ENCODE data around the gene ESYT1.

ESYT1 gene

DNA sequence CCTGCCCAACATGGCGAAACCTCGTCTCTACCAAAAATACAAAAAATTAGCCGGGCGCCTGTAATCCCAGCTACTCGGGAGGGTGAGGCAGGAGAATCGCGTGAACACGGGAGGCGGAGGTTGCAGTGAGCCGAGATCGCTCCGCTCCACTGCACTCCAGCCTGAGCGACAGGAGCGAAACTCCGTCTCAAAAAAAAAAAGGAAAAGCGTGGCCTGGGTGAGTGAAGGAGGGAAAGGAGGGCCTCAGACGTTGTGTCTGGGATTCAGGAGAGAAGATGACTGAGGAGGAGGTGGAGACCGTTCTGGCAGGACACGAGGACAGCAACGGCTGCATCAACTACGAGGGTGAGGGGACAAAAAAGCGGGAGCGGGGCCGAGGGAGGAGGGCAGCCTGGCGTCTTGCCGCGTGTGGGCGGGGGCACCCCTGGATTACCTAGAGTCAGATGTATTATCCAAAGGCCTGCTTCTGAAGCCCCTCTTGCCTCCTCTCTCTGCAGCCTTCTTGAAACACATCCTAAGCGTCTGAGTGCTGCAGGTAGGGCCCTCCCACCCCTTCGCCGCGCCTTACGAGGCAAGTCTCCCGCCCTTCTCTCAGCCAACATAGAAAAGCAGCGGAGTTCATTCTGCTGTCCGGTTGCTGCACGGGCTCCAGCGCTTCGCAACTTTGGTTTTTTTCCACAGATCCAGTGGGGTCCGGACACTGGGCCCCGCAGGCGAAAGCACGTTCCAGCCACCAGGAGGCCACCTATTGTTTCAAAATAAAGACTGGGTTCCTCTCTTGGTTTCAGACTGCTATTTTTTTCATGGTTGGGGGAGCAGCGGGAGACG, 29.3 kb downstream of the ESYT1 start:
- peak; percentile 96 for DNase-seq

GRCh38 chr12:56158029-56158925, 30.2 kb downstream of the ESYT1 start, which contains the start of gene MYL6:
MYL6 (plus strand) TSS chr12:56158359; CDS start chr12:56158402, 43 bp downstream.
- peak; percentile 99 for DNase-seq

- DNase-seq = peak; percentile 62
Measured at GRCh38 chr12:56158926-56159461, 30.9 kb downstream of the ESYT1 start.

- no peak for DNase-seq
Measured at GRCh38 chr12:56159482-56160192, 31.6 kb downstream of the ESYT1 start.

DNA sequence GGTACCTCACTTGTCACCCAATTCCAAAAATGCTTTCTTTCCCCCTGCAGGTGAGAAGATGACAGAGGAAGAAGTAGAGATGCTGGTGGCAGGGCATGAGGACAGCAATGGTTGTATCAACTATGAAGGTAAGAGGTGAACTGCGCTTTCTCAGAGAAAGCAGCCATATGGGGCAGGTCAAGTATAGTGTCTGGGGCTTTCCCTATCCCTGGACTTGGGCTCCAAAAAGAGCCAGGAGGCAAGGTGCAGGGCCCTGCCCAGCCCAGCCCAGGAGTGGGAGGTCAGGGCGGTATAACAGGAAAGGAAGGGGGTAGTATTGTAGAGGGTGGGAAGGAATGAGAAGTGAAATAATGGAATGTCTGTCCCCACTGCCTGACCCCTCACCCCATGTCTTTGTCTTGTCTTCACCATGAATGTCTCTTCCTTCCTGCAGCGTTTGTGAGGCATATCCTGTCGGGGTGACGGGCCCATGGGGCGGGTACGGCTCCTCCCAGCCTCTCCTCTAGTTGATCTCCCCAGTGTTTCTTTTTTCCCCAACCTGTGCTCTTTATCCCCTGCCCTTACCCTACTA, 32.2 kb downstream of the ESYT1 start:
- no peak for DNase-seq

DNA sequence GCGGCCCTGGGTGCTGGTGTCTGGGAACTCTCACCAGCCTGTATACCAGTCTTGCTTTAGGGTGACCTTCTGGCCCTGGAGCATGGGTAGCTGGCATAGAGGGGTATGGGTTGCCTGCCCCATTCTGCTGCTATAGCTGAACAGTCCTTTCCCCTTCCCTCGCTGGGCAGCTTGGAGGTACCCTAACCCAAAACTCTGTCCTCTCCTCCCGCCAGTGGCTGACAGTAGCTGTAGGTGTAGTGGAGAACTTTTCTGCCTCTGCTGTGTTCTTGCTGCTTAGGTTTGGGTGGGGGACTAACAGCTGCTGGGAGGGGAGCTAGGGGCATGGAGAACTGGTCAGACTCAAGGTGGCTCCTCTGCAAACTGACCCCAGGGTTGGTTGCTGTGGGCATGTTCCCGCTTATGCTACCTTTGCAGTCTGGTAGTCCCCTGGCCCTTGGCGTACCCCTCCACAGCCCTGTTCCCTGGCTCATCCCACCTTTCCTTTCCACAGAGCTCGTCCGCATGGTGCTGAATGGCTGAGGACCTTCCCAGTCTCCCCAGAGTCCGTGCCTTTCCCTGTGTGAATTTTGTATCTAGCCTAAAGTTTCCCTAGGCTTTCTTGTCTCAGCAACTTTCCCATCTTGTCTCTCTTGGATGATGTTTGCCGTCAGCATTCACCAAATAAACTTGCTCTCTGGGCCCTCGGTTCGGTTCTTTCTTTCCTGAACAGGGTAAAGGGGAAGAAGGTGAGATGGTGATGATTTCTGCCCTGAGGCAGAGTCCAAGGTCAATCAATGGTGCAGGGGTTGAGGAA, 33.0 kb downstream of the ESYT1 start:
- no peak for DNase-seq

- no peak for DNase-seq
Measured at GRCh38 chr12:56161690-56162351, 33.8 kb downstream of the ESYT1 start.

GRCh38 chr12:56162468-56163290, 34.6 kb downstream of the ESYT1 start:
- no peak for DNase-seq

GRCh38 chr12:56163533-56164344, 35.7 kb downstream of the ESYT1 start:
- no peak for DNase-seq

DNA sequence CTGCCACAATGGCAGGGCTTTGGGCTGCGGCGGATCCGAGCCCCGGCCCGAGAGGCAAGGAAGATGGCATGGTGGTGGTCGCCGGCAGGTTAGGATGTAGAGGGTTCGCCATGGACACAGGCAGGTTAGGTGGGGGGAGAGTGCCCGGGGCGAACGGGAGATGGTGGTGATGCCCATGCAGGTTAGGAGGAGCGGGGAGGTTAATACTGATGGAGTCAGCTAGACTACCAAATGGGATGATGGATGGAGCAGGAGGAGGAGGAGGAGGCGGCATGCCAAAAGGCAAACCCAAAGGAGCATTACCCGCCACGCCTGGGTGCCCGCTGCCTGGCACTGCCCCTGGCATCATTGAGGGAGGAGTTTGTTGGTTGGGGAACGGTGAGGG, 36.3 kb downstream of the ESYT1 start:
- no peak for DNase-seq

- DNase-seq = no peak
Measured at GRCh38 chr12:56165369-56165768, 37.3 kb downstream of the ESYT1 start.

DNA sequence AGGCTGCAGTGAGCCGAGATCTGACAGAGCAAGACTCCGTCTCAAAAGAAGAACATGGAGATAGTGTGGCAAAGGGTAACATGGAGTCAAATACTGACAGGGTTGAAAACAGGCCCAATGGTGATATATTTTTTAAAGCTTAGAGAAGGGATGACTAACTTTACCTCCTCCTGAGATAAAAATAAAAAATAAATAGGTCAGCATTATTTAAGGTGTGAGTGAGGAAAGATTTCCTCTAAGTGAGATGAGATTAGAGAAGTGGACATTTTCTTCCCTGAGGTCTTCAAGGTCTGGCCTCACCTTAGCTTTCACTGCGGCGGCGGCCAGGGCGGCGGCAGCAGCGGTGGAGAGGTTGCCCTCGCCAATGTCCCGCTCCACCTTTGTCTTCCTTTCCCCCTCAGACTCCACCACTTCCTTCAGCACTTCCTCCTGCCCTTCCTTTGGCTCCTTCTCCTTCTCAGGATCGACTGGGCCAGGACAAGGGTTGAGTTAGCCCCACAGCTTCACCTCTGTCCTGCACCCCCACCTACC, 41.2 kb downstream of the ESYT1 start:
- no peak for DNase-seq

GRCh38 chr12:56172839-56173238, 44.8 kb downstream of the ESYT1 start:
- DNase-seq = no peak

GRCh38 chr12:56178347-56178746, 50.3 kb downstream of the ESYT1 start:
- no peak for DNase-seq

- DNase-seq = no peak
Measured at GRCh38 chr12:56186957-56187356, 58.9 kb downstream of the ESYT1 start.

DNA sequence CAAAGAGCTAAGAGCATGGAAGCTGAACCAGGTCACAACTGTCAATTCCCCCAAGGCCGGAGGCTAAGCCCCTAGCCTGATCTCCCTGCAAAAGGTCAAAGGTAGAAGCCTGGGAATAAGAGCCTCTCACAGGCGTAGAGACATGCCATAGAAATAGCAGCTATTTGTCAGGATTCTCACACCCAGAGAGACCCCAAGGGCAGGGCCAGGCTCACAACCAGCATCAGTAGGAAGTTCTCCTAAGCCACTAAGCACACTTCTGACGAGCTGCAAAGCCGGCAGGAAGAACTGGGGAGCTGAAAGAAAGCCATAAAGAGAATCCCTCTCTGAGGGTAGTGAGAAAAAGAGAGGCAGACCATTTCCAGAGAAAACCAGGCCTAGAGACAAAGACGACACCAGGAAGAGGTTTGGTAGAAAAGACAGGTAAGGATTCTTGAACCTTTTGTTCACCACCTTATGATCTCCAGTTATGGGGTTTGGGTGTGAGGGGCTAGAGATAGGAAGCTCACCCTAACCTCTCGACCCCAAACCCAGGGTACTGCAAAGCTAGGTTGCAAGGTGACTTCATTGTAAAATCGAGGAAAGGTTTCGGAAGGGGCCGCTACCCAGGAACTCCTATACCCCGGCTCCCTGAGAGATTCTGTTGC, 60.2 kb downstream of the ESYT1 start:
- no peak for DNase-seq

GRCh38 chr12:56188778-56189098, 60.7 kb downstream of the ESYT1 start:
- DNase-seq = peak; percentile 49

GRCh38 chr12:56189099-56189917, 61.2 kb downstream of the ESYT1 start, which contains the start of gene SMARCC2:
SMARCC2 (minus strand) TSS chr12:56189483; CDS start chr12:56189461, 22 bp downstream.
- DNase-seq = peak; percentile 83

Measured in NCI-H2171 treated with DMSO at 0.1 percent for 48 hours (cell line).